ENCODE measurements around the gene RAB10.
A peak's percentile ranks its signal among the peaks of the same experiment; 100 is the strongest.

Gene RAB10

GRCh38 chr2:26067980-26068507 lies 34.2 kb downstream of the RAB10 start:
- no peak for DNase-seq (ENCODE audit: extremely low read depth, insufficient read length)
- TF ChIP-seq, protein P1, sequence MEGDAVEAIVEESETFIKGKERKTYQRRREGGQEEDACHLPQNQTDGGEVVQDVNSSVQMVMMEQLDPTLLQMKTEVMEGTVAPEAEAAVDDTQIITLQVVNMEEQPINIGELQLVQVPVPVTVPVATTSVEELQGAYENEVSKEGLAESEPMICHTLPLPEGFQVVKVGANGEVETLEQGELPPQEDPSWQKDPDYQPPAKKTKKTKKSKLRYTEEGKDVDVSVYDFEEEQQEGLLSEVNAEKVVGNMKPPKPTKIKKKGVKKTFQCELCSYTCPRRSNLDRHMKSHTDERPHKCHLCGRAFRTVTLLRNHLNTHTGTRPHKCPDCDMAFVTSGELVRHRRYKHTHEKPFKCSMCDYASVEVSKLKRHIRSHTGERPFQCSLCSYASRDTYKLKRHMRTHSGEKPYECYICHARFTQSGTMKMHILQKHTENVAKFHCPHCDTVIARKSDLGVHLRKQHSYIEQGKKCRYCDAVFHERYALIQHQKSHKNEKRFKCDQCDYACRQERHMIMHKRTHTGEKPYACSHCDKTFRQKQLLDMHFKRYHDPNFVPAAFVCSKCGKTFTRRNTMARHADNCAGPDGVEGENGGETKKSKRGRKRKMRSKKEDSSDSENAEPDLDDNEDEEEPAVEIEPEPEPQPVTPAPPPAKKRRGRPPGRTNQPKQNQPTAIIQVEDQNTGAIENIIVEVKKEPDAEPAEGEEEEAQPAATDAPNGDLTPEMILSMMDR (IDR thresholded peaks at IDR 0.05; ENCODE audit: insufficient read depth, low read length, poor library complexity, severe bottlenecking): no peak
- Histone ChIP-seq H3K36me3 (ENCODE audit: control insufficient read depth, insufficient read depth, low read length) (no peaks in the 10 kb centered on the region; the same call in 1 of the 2 replicates), H3K4me3 (replicated peaks; ENCODE audit: low read depth, low read length) (0 out of 2 replicates have a peak overlapping the region, but pooled peaks have one; percentile 10), H3K27me3 (replicated peaks; ENCODE audit: control insufficient read depth, insufficient read depth, low read length) (no peaks in the 10 kb centered on the region)

DNA sequence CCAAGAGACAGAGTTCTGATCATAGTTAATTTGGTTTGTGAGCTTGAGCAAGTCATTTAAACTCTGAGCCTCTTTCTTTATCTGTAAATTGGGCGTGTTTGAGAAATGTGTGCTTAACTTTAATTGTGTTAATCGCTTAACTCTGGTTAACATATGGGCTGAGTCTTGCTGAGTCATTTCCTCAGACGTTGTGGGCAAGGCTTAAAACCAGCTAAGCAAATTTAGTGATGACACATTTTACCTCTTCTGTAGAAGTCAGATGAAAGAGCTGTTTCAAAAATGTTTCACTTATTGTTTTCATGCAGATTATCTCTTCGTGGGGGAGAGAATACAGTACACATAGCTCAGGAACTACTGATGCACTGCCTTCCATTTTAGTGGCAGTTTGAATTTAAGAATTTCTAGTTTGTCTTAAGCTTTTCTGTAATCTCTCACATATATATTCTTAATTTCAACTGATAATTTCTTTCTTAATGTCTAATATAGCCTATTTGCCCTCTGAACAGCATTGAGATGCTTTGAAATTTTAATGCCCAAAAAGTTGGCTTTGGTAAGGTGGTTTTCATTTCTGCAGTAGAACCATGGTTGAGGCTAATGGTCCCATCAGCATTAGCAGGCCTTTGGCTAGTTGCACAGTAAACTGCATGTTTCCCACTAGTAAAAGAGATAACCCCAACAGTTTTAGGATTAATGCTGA lies 34.9 kb downstream of the RAB10 start:
- H3K36me3 ChIP-seq (ENCODE audit: control insufficient read depth, insufficient read depth, low read length): no peaks in the 10 kb centered on the region; the same call in 1 of the 2 replicates
- H3K4me3 ChIP-seq (replicated peaks; ENCODE audit: low read depth, low read length): peak overlapping the region; percentile 27
- no peaks in the 10 kb centered on the region for H3K27me3 ChIP-seq (replicated peaks; ENCODE audit: control insufficient read depth, insufficient read depth, low read length)
- peak; percentile 59 for DNase-seq (ENCODE audit: extremely low read depth, insufficient read length)
- TF ChIP-seq, protein P1 (IDR thresholded peaks at IDR 0.05; ENCODE audit: insufficient read depth, low read length, poor library complexity, severe bottlenecking): no peak

DNA sequence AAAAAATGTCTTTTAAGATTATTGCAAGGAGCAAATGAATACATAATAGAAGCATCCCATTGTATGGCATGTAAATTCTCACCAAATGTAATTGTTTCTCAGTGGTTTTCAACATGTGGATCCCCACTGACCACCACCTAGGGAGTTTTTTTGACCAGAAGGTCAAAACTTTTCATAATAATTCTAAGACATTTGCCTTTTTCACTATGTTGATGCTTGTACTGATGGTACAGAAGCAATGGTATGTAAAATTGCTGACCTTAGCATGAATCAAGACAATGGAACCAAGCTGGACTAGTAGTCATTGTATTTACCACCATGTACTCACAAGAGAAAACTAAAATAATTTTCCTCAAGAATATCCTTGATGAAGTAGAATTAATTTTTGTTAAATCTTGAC lies 36.8 kb downstream of the RAB10 start:
- DNase-seq (ENCODE audit: extremely low read depth, insufficient read length): no peak
- H3K36me3 ChIP-seq (ENCODE audit: control insufficient read depth, insufficient read depth, low read length): no peaks in the 10 kb centered on the region
- no peaks in the 10 kb centered on the region for H3K27me3 ChIP-seq (replicated peaks; ENCODE audit: control insufficient read depth, insufficient read depth, low read length)
- TF ChIP-seq, protein P1 (IDR thresholded peaks at IDR 0.05; ENCODE audit: insufficient read depth, low read length, poor library complexity, severe bottlenecking): no peak
- H3K4me3 ChIP-seq (replicated peaks; ENCODE audit: low read depth, low read length): no peak overlapping the region

GRCh38 chr2:26072925-26073768 lies 39.3 kb downstream of the RAB10 start:
- TF ChIP-seq, protein P1 (IDR thresholded peaks at IDR 0.05; ENCODE audit: insufficient read depth, low read length, poor library complexity, severe bottlenecking): no peak
- no peaks in the 10 kb centered on the region; the same call in 1 of the 2 replicates for H3K36me3 ChIP-seq (ENCODE audit: control insufficient read depth, insufficient read depth, low read length)
- DNase-seq (ENCODE audit: extremely low read depth, insufficient read length): no peak
- H3K4me3 ChIP-seq (replicated peaks; ENCODE audit: low read depth, low read length): no peak overlapping the region
- no peaks in the 10 kb centered on the region for H3K27me3 ChIP-seq (replicated peaks; ENCODE audit: control insufficient read depth, insufficient read depth, low read length)

DNA sequence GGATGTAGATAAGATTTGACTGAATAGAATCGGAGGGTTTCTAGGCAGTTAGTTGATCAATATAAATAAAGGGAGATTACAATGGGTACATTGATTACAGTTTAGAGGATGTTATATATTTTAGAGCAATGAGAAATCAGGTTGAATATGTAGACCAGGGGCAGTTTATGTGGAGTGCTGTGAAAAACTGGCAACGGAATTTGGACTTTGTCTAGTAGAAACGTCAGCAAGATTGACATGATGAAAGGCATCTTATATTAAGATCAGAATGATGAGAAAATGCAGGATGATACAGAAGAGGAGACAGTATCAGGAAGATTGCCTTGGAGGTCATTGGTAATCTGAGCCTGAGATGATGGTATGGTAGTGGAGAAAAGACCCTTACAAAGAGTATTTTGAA lies 39.9 kb downstream of the RAB10 start:
- no peaks in the 10 kb centered on the region for H3K27me3 ChIP-seq (replicated peaks; ENCODE audit: control insufficient read depth, insufficient read depth, low read length)
- no peak overlapping the region for H3K4me3 ChIP-seq (replicated peaks; ENCODE audit: low read depth, low read length)
- no peak for DNase-seq (ENCODE audit: extremely low read depth, insufficient read length)
- TF ChIP-seq, protein P1 (IDR thresholded peaks at IDR 0.05; ENCODE audit: insufficient read depth, low read length, poor library complexity, severe bottlenecking): no peak
- H3K36me3 ChIP-seq (ENCODE audit: control insufficient read depth, insufficient read depth, low read length): no peaks in the 10 kb centered on the region; the same call in 1 of the 2 replicates
